ENCODE results near the gene TAF1A. TPM values are rescaled to one million over a fixed set of nuclear protein-coding genes. Genes with fewer than 3 reads are reported as not detected.

The TAF1A gene
- total RNA-seq, 4 donors from 2014 or later, result 2.2 to 4.8 (median 3.7) TPM

GRCh38 chr1:222620566-222620965, 30.8 kb upstream of the TAF1A start:
- no peak for TF ChIP-seq POLR2A (IDR thresholded peaks at IDR 0.05)
- TF ChIP-seq POLR2AphosphoS5 (IDR thresholded peaks at IDR 0.05), result no peak
- TF ChIP-seq EP300 (IDR thresholded peaks at IDR 0.05), result no peak
- H3K4me3 ChIP-seq, result no peak overlapping the region
- WGBS, 2 donors (ENCODE audit: low coverage in 1 of 2), result 89 to 93% methylated on average over 1 to 2 of the region's 2 CpGs
- H3K4me1 ChIP-seq, result peaks cover 0 to 31% (median 6%) of the 10 kb centered on the region in 3 donors
- no peak overlapping the region for H3K27ac ChIP-seq
- ATAC-seq, result no peak
- H3K27me3 ChIP-seq, result no peaks in the 10 kb centered on the region
- H3K9me3 ChIP-seq, result no peaks in the 10 kb centered on the region
- H3K36me3 ChIP-seq, result peaks cover 0 to 44% of the 10 kb centered on the region in 2 donors

- Histone ChIP-seq H3K27me3 (no peaks in the 10 kb centered on the region), H3K4me1 (peaks cover 0 to 31% (median 6%) of the 10 kb centered on the region in 3 donors), H3K36me3 (peaks cover 0 to 30% of the 10 kb centered on the region in 2 donors), H3K4me3 (peak overlapping the region; percentile 89 to 96), H3K27ac (peak overlapping the region in 3 of 4 donors; percentile 90 to 95 (median 91)), H3K9me3 (no peaks in the 10 kb centered on the region)
- ATAC-seq, result no peak
- TF ChIP-seq CTCF (IDR thresholded peaks at IDR 0.05), result no peak
- no peak for TF ChIP-seq POLR2AphosphoS5 (IDR thresholded peaks at IDR 0.05)
- no peak for TF ChIP-seq EP300 (IDR thresholded peaks at IDR 0.05)
- TF ChIP-seq POLR2A (IDR thresholded peaks at IDR 0.05), result no peak
- WGBS, 2 donors (ENCODE audit: low coverage in 1 of 2), result 47 to 61% methylated on average over 9 of the region's 20 CpGs
These were observed 29.3 kb upstream of the TAF1A start for GRCh38 chr1:222618880-222619596.

GRCh38 chr1:222618001-222618879, 28.5 kb upstream of the TAF1A start, which contains the start of gene MIA3:
Gene MIA3, plus strand, starts transcription at chr1:222618097. Its CDS starts 14 bp downstream, at chr1:222618111.
- TF ChIP-seq POLR2AphosphoS5 (IDR thresholded peaks at IDR 0.05) (no peak), POLR2A (IDR thresholded peaks at IDR 0.05) (peak in 1 of 2 donors; percentile 20)
- WGBS, 2 donors (ENCODE audit: low coverage in 1 of 2), result 0% methylated on average over 3 of the region's 81 CpGs; no CpG with 5 or more reads in 1 of the 2 donors
- ATAC-seq, result peak; percentile 73
- H3K4me1 ChIP-seq, result peaks cover 0 to 31% (median 6%) of the 10 kb centered on the region in 3 donors
- no peaks in the 10 kb centered on the region for H3K9me3 ChIP-seq
- H3K4me3 ChIP-seq, result peak within 1 kb of the TSS; percentile 89 to 96
- H3K27me3 ChIP-seq, result no peaks in the 10 kb centered on the region
- peaks cover 0 to 22% of the 10 kb centered on the region in 2 donors for H3K36me3 ChIP-seq
- H3K27ac ChIP-seq, result peak within 1 kb of the TSS; percentile 68 to 95 (median 90)

- H3K36me3 ChIP-seq, result peaks cover 0 to 14% of the 10 kb centered on the region in 2 donors
- TF ChIP-seq POLR2A (IDR thresholded peaks at IDR 0.05) (peak; percentile 29 to 30), CTCF (IDR thresholded peaks at IDR 0.05) (no peak), POLR2AphosphoS5 (IDR thresholded peaks at IDR 0.05) (peak; percentile 18)
- WGBS, 2 donors (ENCODE audit: low coverage in 1 of 2), result 0 to 1% methylated on average over 17 to 18 of the region's 37 CpGs
- H3K27me3 ChIP-seq, result no peaks in the 10 kb centered on the region
- H3K4me1 ChIP-seq, result peaks cover 0 to 31% (median 6%) of the 10 kb centered on the region in 3 donors
- H3K4me3 ChIP-seq, result peak overlapping the region; percentile 13 to 96
- peak; percentile 98 for ATAC-seq
- no peaks in the 10 kb centered on the region for H3K9me3 ChIP-seq
- peak overlapping the region in 3 of 4 donors; percentile 78 to 88 (median 85) for H3K27ac ChIP-seq
These were observed 27.7 kb upstream of the TAF1A start for GRCh38 chr1:222617367-222617951.

GRCh38 chr1:222616525-222616924, 26.8 kb upstream of the TAF1A start:
- Histone ChIP-seq H3K4me3 (no peak overlapping the region), H3K27ac (peak overlapping the region in 2 of 4 donors; percentile 85 to 88), H3K27me3 (no peaks in the 10 kb centered on the region), H3K36me3 (peaks cover 0 to 5% of the 10 kb centered on the region in 2 donors), H3K9me3 (no peaks in the 10 kb centered on the region), H3K4me1 (peaks cover 0 to 31% (median 6%) of the 10 kb centered on the region in 3 donors)
- peak; percentile 7 for ATAC-seq
- TF ChIP-seq POLR2AphosphoS5 (IDR thresholded peaks at IDR 0.05) (no peak), POLR2A (IDR thresholded peaks at IDR 0.05) (no peak), EP300 (IDR thresholded peaks at IDR 0.05) (no peak), CTCF (IDR thresholded peaks at IDR 0.05) (no peak)
- 64 to 73% methylated on average over 5 of the region's 5 CpGs for WGBS, 2 donors (ENCODE audit: low coverage in 1 of 2)

Measured in gastroesophageal sphincter (tissue), 4 donors.